ENCODE data around the gene NR5A1.

Gene NR5A1

GRCh38 chr9:124448019-124448418 is 59.2 kb downstream of the NR5A1 start:
- no peak for TF ChIP-seq CTCF (IDR thresholded peaks at IDR 0.05; ENCODE audit: low read depth, low read length)
- DNase-seq (ENCODE audit: extremely low read depth, low read depth) = no peak

- no peak for DNase-seq (ENCODE audit: extremely low read depth, low read depth)
- TF ChIP-seq CTCF (IDR thresholded peaks at IDR 0.05; ENCODE audit: low read depth, low read length) = no peak
These were observed 59.9 kb downstream of the NR5A1 start for GRCh38 chr9:124447297-124447661.

GRCh38 chr9:124444166-124444565 is 63.0 kb downstream of the NR5A1 start:
- no peak for TF ChIP-seq CTCF (IDR thresholded peaks at IDR 0.05; ENCODE audit: low read depth, low read length)
- DNase-seq (ENCODE audit: extremely low read depth, low read depth) = no peak

GRCh38 chr9:124443625-124444024 is 63.6 kb downstream of the NR5A1 start:
- no peak for TF ChIP-seq CTCF (IDR thresholded peaks at IDR 0.05; ENCODE audit: low read depth, low read length)

GRCh38 chr9:124442826-124443225 is 64.4 kb downstream of the NR5A1 start:
- TF ChIP-seq CTCF (IDR thresholded peaks at IDR 0.05; ENCODE audit: low read depth, low read length) = no peak
- no peak for DNase-seq (ENCODE audit: extremely low read depth, low read depth)

More at GRCh38 chr9:124443625-124444024, 63.6 kb downstream of the NR5A1 start:
- DNase-seq (ENCODE audit: extremely low read depth, low read depth) = no peak

GRCh38 chr9:124442379-124442778 is 64.8 kb downstream of the NR5A1 start:
- DNase-seq (ENCODE audit: extremely low read depth, low read depth) = no peak
- no peak for TF ChIP-seq CTCF (IDR thresholded peaks at IDR 0.05; ENCODE audit: low read depth, low read length)

GRCh38 chr9:124441291-124441690 is 65.9 kb downstream of the NR5A1 start:
- no peak for DNase-seq (ENCODE audit: extremely low read depth, low read depth)
- no peak for TF ChIP-seq CTCF (IDR thresholded peaks at IDR 0.05; ENCODE audit: low read depth, low read length)

Measured in AG09319 (cell line).